Astrocyte of the cerebellum (primary cell): ENCODE results near the gene TGFBR3L.

Experiments used
- DNase-seq: peaks from one replicate; pipeline ENCODE4 v3.0.0-alpha.2; 2011; ENCODE audit warnings: low read depth
- H3K4me3 ChIP-seq: 2 replicates; pipeline ENCODE4 v1.5.1; 2011; ENCODE audit warnings: mild to moderate bottlenecking, low read depth, low read length, moderate library complexity
- CTCF ChIP-seq: IDR thresholded peaks from 2 replicates; pipeline ENCODE4 v1.5.1; 2012; ENCODE audit warnings: low read length, low read depth, moderate library complexity, mild to moderate bottlenecking; ENCODE audit errors: missing control alignments
- in situ Hi-C: cut with HindIII; loops from 2 replicates; pipeline ENCODE4 v1.10.0; 2017; ENCODE audit warnings: low sequenced_read_pairs

Gene TGFBR3L

GRCh38 chr19:7931221-7932061 lies 16.8 kb downstream of the TGFBR3L start:
- in situ Hi-C loops, result no loop called here
- H3K4me3 ChIP-seq, result no peak overlapping the region
- DNase-seq, result no peak
- no peak for TF ChIP-seq CTCF

- H3K4me3 ChIP-seq, result no peak overlapping the region
- in situ Hi-C loops, result no loop called here
- no peak for DNase-seq
- TF ChIP-seq CTCF, result no peak
Measured at GRCh38 chr19:7932276-7932929, 17.8 kb downstream of the TGFBR3L start.

GRCh38 chr19:7932930-7933300 lies 18.3 kb downstream of the TGFBR3L start:
- no peak overlapping the region for H3K4me3 ChIP-seq
- in situ Hi-C loops, result no loop called here
- DNase-seq, result no peak
- no peak for TF ChIP-seq CTCF

- no peak overlapping the region for H3K4me3 ChIP-seq
- DNase-seq, result no peak
- peak; percentile 35 for TF ChIP-seq CTCF
- in situ Hi-C loops, result no loop called here
Measured at GRCh38 chr19:7933411-7933810, 18.8 kb downstream of the TGFBR3L start.

GRCh38 chr19:7933828-7934725 lies 19.4 kb downstream of the TGFBR3L start:
- in situ Hi-C loops, result no loop called here
- TF ChIP-seq CTCF, result no peak
- H3K4me3 ChIP-seq, result no peak overlapping the region
- DNase-seq, result no peak

- no peak for TF ChIP-seq CTCF
- H3K4me3 ChIP-seq, result no peak overlapping the region
- in situ Hi-C loops, result no loop called here
- no peak for DNase-seq
Measured at GRCh38 chr19:7934766-7935165, 20.1 kb downstream of the TGFBR3L start.
